Hepatocyte (in vitro differentiated cells): ENCODE measurements around the gene INSYN2A.

Source experiments
- EZH2 ChIP-seq: fragments of 200-600 bp; sonication (generic); IDR thresholded peaks from 2 replicates; pipeline ENCODE4 v1.6.1; 2016; ENCODE audit warnings: antibody characterized with exemption, mild to moderate bottlenecking, borderline replicate concordance
- TF ChIP-seq, protein P1 (sequence below): fragments of 200-600 bp; sonication (generic); IDR thresholded peaks from 2 replicates; pipeline ENCODE4 v1.5.1; 2016; ENCODE audit warnings: antibody characterized with exemption, mild to moderate bottlenecking; ENCODE audit not compliant: poor library complexity

DNA sequence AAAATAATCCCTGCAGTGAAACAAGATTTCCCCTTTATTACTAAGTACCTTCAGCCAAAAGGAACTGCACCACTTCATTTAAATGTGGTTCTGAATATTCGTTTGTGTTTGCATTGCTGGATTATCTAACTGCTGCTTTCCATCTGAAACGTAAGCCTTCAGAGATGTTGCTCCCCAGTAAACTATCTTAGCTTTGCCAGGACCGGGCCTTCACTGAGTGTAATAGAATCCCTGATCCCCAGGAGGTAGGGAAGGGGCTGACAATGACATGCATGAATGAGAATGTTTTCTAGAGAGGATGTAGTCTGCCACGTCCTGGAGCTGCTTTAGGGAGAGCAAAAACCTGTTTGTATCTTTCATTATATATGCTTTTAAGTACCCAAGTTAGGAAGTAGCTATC, 19.5 kb upstream of the INSYN2A start:
- TF ChIP-seq, protein P1, sequence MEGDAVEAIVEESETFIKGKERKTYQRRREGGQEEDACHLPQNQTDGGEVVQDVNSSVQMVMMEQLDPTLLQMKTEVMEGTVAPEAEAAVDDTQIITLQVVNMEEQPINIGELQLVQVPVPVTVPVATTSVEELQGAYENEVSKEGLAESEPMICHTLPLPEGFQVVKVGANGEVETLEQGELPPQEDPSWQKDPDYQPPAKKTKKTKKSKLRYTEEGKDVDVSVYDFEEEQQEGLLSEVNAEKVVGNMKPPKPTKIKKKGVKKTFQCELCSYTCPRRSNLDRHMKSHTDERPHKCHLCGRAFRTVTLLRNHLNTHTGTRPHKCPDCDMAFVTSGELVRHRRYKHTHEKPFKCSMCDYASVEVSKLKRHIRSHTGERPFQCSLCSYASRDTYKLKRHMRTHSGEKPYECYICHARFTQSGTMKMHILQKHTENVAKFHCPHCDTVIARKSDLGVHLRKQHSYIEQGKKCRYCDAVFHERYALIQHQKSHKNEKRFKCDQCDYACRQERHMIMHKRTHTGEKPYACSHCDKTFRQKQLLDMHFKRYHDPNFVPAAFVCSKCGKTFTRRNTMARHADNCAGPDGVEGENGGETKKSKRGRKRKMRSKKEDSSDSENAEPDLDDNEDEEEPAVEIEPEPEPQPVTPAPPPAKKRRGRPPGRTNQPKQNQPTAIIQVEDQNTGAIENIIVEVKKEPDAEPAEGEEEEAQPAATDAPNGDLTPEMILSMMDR: no peak
- TF ChIP-seq EZH2: no peak
